GM12801 (cell line): Measurements from ENCODE around the gene MYNN.

Experiments used
- CTCF ChIP-seq: IDR thresholded peaks from one replicate; pipeline ENCODE4 v1.5.1; 2011; ENCODE audit warnings: control low read depth; ENCODE audit not compliant: insufficient read length; ENCODE audit errors: extremely low read depth

Gene MYNN

GRCh38 chr3:169836078-169836941 is 63.1 kb downstream of the MYNN start:
- TF ChIP-seq CTCF, result no peak

DNA sequence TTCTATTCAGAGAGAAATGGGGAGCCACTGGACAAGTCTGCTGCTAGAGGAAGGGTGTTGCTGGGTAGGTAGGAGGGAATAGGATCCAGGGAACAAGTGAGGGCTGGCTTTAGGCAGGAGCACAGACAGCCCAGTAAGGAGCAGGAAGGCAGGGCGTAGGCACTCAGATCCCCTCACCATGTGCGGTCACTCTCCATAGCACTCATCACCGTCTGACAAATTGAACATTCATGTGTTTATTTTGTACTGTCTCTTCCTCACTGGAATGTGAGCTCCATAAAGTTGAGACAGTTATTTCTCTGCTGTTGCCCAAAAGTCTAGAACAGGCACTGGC is 63.7 kb downstream of the MYNN start:
- no peak for TF ChIP-seq CTCF

DNA sequence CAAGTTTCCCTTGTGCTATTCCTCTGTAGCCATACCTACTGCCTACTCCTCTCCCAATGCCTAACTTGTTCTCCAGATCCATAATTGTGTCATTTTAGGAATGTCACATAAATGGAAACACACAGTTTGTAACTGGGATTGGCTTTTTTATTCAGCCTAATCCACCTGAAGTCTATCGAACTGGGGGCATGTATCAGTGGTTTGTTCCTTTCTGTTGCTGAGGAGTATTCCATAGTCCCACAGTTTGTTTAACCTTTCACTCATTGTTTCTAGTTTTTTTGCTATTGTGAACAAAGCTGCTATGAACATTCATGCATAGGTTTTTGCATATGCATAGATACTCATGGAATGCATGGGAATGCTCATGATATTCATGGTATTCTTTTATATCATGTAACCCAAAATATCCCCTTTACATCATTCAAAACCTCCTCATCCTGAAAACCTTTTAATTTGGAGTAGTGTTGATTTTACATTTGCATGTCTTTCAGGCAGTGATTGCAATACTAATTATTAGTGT is 65.4 kb downstream of the MYNN start:
- TF ChIP-seq CTCF, result no peak
